ENCODE measurements around the gene SLC5A2. TPM values are rescaled to one million over a fixed set of nuclear protein-coding genes. Genes with fewer than 3 reads are reported as not detected.
"Not testable (repeated sequence)": the region's sequence is repeated elsewhere in the genome, so short reads cannot be mapped to it uniquely, and the experiment has no call there.

The SLC5A2 gene
- total RNA-seq, 1 donor from 2014 or later = not detected

DNA sequence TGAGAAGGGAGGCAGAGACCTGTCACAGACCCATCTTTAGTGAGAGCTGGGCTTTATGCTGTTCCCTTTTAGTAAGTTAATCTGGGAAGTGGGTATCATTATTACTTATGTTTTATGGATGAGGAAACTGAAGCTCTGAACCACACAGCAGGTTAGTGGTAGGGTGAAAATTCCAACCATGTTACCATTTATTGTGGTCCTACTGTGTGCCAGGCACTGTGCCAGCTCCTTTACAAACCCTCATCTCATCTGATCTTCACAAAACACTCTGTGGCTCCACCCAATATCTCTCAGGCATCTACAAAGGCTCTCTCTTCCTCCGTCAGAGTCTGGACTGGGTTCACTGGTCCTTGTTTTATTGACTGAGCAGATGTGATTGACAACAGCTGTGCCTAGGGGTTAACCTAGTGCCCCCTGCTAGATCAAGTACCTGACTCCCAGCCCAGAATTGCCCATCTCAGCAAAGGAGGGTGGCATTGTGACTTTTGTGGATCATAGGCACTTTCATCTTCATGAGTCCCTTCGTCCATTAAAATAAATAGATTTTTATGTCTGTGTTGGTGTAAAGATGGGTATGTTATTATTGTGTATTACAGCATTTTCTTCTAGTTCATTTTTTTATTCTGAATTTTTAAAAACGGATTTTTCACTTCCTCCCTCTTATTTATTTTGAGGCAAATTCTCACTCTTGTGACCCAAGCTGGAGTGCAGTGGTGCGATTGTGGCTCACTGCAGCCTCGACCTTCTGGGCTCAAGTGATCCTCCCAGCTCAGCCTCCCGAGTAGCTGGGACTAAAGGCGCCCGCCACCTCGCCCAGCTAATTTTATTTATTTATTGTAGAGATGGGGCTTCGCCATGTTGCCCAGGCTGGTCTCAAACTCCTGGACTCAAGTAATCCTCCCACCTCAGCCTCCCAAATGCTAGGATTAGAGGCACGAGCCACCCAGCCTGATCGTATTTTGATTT, 7.9 kb upstream of the SLC5A2 start:
- Histone ChIP-seq H3K4me1 (ENCODE audit: control insufficient read depth in 3 of 3, insufficient read depth in 3 of 3, low read length in 3 of 3) (peaks cover 16 to 18% (median 17%) of the 10 kb centered on the region in 3 donors), H3K9me3 (ENCODE audit: control insufficient read depth in 3 of 3, low read length in 3 of 3) (no peaks in the 10 kb centered on the region), H3K9ac (ENCODE audit: low read depth in 1 of 3, low read length in 3 of 3) (no peak overlapping the region), H3K4me3 (ENCODE audit: low read length in 3 of 3) (no peak overlapping the region), H3K27ac (ENCODE audit: low read depth, low read length) (no peak overlapping the region), H3K27me3 (ENCODE audit: control insufficient read depth in 3 of 3, insufficient read depth in 3 of 3, low read length in 3 of 3) (peaks cover 16 to 29% (median 23%) of the 10 kb centered on the region in 3 donors), H3K36me3 (ENCODE audit: control insufficient read depth in 3 of 3, insufficient read depth in 3 of 3, low read length in 3 of 3) (peaks cover 0 to 11% (median 9%) of the 10 kb centered on the region in 3 donors)

DNA sequence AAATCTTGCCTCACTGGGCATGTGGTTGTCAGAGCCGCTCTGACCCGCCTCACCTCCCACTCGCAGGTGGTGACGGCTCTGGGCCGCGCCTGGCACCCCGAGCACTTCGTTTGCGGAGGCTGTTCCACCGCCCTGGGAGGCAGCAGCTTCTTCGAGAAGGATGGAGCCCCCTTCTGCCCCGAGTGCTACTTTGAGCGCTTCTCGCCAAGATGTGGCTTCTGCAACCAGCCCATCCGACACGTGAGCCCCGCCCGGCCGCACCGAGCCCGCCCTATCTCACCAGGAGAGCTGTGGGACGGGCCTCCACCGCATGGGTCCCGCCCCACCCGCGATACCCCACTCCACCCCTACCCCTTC, 7.0 kb upstream of the SLC5A2 start:
- Histone ChIP-seq H3K27ac (ENCODE audit: low read depth, low read length) (no peak overlapping the region), H3K36me3 (ENCODE audit: control insufficient read depth in 3 of 3, insufficient read depth in 3 of 3, low read length in 3 of 3) (peaks cover 0 to 11% (median 9%) of the 10 kb centered on the region in 3 donors), H3K4me1 (ENCODE audit: control insufficient read depth in 3 of 3, insufficient read depth in 3 of 3, low read length in 3 of 3) (peaks cover 17 to 21% (median 20%) of the 10 kb centered on the region in 3 donors), H3K4me3 (ENCODE audit: low read length in 3 of 3) (no peak overlapping the region), H3K9ac (ENCODE audit: low read depth in 1 of 3, low read length in 3 of 3) (no peak overlapping the region), H3K9me3 (ENCODE audit: control insufficient read depth in 3 of 3, low read length in 3 of 3) (no peaks in the 10 kb centered on the region), H3K27me3 (ENCODE audit: control insufficient read depth in 3 of 3, insufficient read depth in 3 of 3, low read length in 3 of 3) (peaks cover 16 to 29% (median 23%) of the 10 kb centered on the region in 3 donors)

DNA sequence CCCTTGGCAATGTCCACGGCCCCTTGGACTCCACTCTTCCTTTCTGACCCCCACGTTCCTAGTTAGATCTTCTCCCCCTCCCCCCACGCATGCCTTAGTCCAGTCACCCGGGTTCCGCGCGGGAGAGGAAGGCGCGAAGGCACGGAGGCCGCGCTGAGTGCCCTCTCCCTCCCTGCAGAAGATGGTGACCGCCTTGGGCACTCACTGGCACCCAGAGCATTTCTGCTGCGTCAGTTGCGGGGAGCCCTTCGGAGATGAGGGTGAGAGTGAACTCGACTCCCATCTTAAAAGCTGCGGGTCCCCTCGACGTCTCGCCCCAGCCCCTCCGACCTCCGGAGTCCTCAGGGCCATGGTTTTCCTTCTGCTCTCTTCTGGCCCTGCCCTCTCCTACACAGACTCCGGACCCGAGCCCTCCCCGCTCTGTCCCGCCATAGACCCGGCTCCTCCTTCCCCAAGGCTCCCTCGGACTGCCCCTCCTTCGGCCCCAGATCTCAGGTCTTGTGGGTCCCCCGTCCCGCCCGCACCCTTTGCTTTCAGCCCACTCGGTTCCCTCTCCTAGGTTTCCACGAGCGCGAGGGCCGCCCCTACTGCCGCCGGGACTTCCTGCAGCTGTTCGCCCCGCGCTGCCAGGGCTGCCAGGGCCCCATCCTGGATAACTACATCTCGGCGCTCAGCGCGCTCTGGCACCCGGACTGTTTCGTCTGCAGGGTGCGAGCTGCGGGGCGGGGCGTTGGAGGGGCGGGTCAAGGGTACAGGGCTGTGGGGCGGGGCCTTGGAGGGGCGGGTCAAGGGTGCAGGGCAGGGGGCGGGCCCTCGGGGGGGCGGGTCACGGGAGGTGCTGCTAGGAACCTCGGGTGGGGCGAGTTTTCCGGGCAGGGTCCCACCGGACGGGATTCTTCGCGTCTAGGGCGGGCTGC, 6.4 kb upstream of the SLC5A2 start:
- Histone ChIP-seq H3K4me3 (ENCODE audit: low read length in 3 of 3) (peak overlapping the region in 2 of 3 donors; percentile 22 to 23), H3K4me1 (ENCODE audit: control insufficient read depth in 3 of 3, insufficient read depth in 3 of 3, low read length in 3 of 3) (peaks cover 11 to 16% (median 15%) of the 10 kb centered on the region in 3 donors), H3K9ac (ENCODE audit: low read depth in 1 of 3, low read length in 3 of 3) (no peak overlapping the region), H3K9me3 (ENCODE audit: control insufficient read depth in 3 of 3, low read length in 3 of 3) (no peaks in the 10 kb centered on the region), H3K27ac (ENCODE audit: low read depth, low read length) (no peak overlapping the region), H3K36me3 (ENCODE audit: control insufficient read depth in 3 of 3, insufficient read depth in 3 of 3, low read length in 3 of 3) (peaks cover 0 to 11% (median 9%) of the 10 kb centered on the region in 3 donors), H3K27me3 (ENCODE audit: control insufficient read depth in 3 of 3, insufficient read depth in 3 of 3, low read length in 3 of 3) (peaks cover 16 to 29% (median 23%) of the 10 kb centered on the region in 3 donors)

DNA sequence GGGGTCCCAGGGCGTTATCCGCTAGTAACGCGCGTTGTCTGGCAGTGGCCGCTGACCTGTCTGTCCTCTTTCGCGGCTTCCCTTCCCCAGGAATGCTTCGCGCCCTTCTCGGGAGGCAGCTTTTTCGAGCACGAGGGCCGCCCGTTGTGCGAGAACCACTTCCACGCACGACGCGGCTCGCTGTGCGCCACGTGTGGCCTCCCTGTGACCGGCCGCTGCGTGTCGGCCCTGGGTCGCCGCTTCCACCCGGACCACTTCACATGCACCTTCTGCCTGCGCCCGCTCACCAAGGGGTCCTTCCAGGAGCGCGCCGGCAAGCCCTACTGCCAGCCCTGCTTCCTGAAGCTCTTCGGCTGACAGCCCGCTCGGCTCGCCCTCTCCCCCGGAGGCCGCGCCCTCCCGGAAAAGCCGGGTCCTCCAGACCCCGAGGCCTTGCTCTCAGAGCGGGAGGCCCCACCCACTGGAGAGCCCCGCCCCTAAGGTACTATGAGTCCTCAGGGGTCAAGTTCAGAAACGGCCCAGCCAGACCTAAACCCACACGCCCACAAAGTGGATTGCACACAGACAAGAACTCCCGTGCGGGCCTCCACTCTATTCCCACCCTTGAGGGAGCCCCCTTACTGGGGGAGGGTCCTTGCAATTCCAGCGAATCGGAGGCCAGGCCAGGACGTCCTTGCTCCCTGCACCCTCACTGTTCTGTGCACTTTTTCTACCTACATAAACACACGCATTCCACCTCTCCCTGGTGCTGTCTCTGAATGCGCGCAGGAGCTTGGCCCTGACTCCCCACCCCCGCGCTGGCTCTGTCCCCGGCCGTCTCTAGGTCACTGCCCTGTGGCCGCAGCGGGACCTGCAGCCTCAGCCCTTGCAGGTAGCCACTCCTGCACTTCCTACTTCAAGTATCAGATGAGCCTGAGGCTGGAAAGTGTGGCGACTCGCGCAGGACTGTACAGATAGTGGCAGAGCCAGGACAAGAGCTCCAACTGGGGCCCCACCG, 5.4 kb upstream of the SLC5A2 start:
- Histone ChIP-seq H3K9ac (ENCODE audit: low read depth in 1 of 3, low read length in 3 of 3) (no peak overlapping the region), H3K27ac (ENCODE audit: low read depth, low read length) (no peak overlapping the region), H3K27me3 (ENCODE audit: control insufficient read depth in 3 of 3, insufficient read depth in 3 of 3, low read length in 3 of 3) (peaks cover 19 to 29% (median 23%) of the 10 kb centered on the region in 3 donors), H3K9me3 (ENCODE audit: control insufficient read depth in 3 of 3, low read length in 3 of 3) (no peaks in the 10 kb centered on the region), H3K4me1 (ENCODE audit: control insufficient read depth in 3 of 3, insufficient read depth in 3 of 3, low read length in 3 of 3) (peaks cover 7 to 11% (median 11%) of the 10 kb centered on the region in 3 donors), H3K4me3 (ENCODE audit: low read length in 3 of 3) (no peak overlapping the region), H3K36me3 (ENCODE audit: control insufficient read depth in 3 of 3, insufficient read depth in 3 of 3, low read length in 3 of 3) (peaks cover 0 to 11% (median 9%) of the 10 kb centered on the region in 3 donors)

DNA sequence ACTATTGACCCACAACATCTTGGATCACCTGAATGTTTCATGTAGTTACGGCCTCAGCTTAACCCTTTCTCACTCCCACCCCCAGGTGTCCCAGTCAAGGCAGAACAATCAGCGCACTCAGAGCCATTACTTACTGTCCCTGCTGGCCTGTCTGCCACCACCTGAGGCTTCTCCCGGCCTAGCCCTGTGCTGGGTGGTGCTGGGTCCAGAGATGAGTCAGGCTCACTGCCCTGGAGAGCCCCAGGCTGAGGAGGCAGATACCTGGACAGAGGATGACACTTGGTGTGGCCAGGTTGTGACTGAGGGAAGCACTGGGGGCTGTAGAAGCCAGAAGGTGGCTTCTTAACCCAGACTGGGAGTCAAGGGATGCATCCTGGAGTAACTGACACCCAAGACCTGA, 4.0 kb upstream of the SLC5A2 start:
- Histone ChIP-seq H3K36me3 (ENCODE audit: control insufficient read depth in 3 of 3, insufficient read depth in 3 of 3, low read length in 3 of 3) (peaks cover 0 to 8% (median 8%) of the 10 kb centered on the region in 3 donors), H3K27ac (ENCODE audit: low read depth, low read length) (no peak overlapping the region), H3K9ac (ENCODE audit: low read depth in 1 of 3, low read length in 3 of 3) (no peak overlapping the region), H3K4me3 (ENCODE audit: low read length in 3 of 3) (no peak overlapping the region), H3K4me1 (ENCODE audit: control insufficient read depth in 3 of 3, insufficient read depth in 3 of 3, low read length in 3 of 3) (peaks cover 2 to 6% (median 3%) of the 10 kb centered on the region in 3 donors), H3K9me3 (ENCODE audit: control insufficient read depth in 3 of 3, low read length in 3 of 3) (no peaks in the 10 kb centered on the region), H3K27me3 (ENCODE audit: control insufficient read depth in 3 of 3, insufficient read depth in 3 of 3, low read length in 3 of 3) (peaks cover 15 to 23% (median 18%) of the 10 kb centered on the region in 3 donors)

DNA sequence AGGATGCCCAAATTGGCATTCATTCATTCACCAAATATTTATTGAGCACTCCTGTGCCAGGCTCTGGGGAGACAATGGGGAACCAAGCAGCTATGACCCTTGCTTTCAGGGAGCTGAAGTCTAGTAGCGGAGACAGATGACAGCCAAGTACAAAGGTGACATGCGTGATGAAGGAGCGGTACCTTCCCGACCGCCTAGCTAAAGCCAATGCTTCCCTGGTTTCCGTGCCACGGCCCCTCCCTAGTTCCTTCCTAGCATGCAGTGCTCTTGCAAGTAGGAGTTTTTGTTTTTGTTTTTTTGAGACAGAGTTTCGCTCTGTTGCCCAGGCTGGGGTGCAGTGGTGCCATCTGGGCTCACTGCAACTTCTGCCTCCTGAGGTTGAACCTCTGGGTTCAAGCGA, 3.2 kb upstream of the SLC5A2 start:
- no peak overlapping the region for H3K27ac ChIP-seq (ENCODE audit: low read depth, low read length)
- peaks cover 19 to 24% (median 19%) of the 10 kb centered on the region in 3 donors for H3K27me3 ChIP-seq (ENCODE audit: control insufficient read depth in 3 of 3, insufficient read depth in 3 of 3, low read length in 3 of 3)
- H3K9me3 ChIP-seq (ENCODE audit: control insufficient read depth in 3 of 3, low read length in 3 of 3) = no peaks in the 10 kb centered on the region
- H3K36me3 ChIP-seq (ENCODE audit: control insufficient read depth in 3 of 3, insufficient read depth in 3 of 3, low read length in 3 of 3) = peaks cover 0 to 8% (median under 1%) of the 10 kb centered on the region in 3 donors
- H3K9ac ChIP-seq (ENCODE audit: low read depth in 1 of 3, low read length in 3 of 3) = no peak overlapping the region
- no peak overlapping the region for H3K4me3 ChIP-seq (ENCODE audit: low read length in 3 of 3)
- H3K4me1 ChIP-seq (ENCODE audit: control insufficient read depth in 3 of 3, insufficient read depth in 3 of 3, low read length in 3 of 3) = peaks cover 2 to 6% (median 3%) of the 10 kb centered on the region in 3 donors

DNA sequence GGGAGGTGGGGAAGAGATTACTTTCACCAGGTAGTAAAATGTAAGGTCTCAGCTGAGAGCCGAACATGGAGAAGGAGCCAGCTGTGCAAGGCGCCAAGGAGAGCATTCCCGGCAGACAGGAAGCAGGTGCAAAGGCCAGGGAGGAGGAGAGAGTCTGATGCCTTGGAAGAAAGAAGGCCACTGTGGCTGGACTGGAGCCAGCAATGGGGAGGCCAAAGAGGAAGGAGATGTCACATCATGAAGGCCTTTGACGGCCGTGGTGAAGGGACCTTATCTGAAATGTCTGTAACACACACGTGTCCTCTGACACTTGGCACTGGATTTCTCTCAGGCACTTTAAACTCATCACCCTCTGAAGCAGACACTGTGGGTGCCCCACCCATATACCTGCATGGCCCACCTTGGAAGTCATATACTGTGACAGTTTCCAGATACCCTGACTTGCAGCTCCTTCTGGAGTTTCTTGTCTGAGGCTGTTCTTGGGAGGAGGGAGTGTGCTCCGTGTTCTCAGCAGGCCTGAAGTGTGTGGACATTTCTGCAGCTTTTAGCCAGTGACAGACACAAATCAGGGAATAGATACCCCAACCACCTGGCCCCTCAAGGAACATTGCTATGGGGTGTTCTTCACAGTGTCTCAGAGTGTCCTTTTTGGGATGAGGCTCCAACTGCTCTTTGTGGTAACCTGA, 1.9 kb upstream of the SLC5A2 start:
- Histone ChIP-seq H3K36me3 (ENCODE audit: control insufficient read depth in 3 of 3, insufficient read depth in 3 of 3, low read length in 3 of 3) (peaks cover 0 to 8% (median 0%) of the 10 kb centered on the region in 3 donors), H3K9me3 (ENCODE audit: control insufficient read depth in 3 of 3, low read length in 3 of 3) (no peaks in the 10 kb centered on the region), H3K27me3 (ENCODE audit: control insufficient read depth in 3 of 3, insufficient read depth in 3 of 3, low read length in 3 of 3) (peaks cover 24 to 32% (median 32%) of the 10 kb centered on the region in 3 donors), H3K4me3 (ENCODE audit: low read length in 3 of 3) (no peak overlapping the region), H3K4me1 (ENCODE audit: control insufficient read depth in 3 of 3, insufficient read depth in 3 of 3, low read length in 3 of 3) (peaks cover 2 to 6% (median 3%) of the 10 kb centered on the region in 3 donors), H3K27ac (ENCODE audit: low read depth, low read length) (no peak overlapping the region), H3K9ac (ENCODE audit: low read depth in 1 of 3, low read length in 3 of 3) (no peak overlapping the region)

DNA sequence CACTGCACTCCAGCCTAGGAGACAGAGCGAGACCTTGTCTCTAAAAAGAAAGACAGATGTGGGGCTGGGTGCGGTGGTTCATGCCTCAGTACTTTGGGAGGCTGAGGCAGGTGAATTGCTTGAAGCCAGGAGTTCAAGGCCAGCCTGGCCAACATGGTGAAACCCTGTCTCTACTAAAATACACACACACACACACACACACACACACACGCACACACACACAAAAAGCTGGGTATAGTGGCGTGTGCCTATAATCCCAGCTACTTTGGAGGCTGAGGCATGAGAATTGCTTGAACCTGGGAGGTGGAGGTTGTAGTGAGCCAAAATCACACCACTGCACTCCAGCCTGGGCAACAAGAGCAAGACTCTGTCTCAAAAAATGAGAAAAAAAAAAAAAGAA, 1.1 kb downstream of the SLC5A2 start:
- not testable (repeated sequence) for H3K4me3 ChIP-seq (ENCODE audit: low read length in 3 of 3); H3K27ac ChIP-seq (ENCODE audit: low read depth, low read length); H3K36me3 ChIP-seq (ENCODE audit: control insufficient read depth in 3 of 3, insufficient read depth in 3 of 3, low read length in 3 of 3); H3K9ac ChIP-seq (ENCODE audit: low read depth in 1 of 3, low read length in 3 of 3); H3K9me3 ChIP-seq (ENCODE audit: control insufficient read depth in 3 of 3, low read length in 3 of 3)
- H3K4me1 ChIP-seq (ENCODE audit: control insufficient read depth in 3 of 3, insufficient read depth in 3 of 3, low read length in 3 of 3) = peaks cover 18 to 24% (median 21%) of the 10 kb centered on the region in 3 donors
- peaks cover 45 to 50% (median 49%) of the 10 kb centered on the region in 3 donors for H3K27me3 ChIP-seq (ENCODE audit: control insufficient read depth in 3 of 3, insufficient read depth in 3 of 3, low read length in 3 of 3)

Measured in skeletal muscle tissue (tissue), 4 donors.